Anterior cingulate cortex (tissue), 58 donors: Measurements from ENCODE around the gene ANO7.

Experiments used
- DNase-seq, 58 donors: peaks; one replicate each; lab custom pipeline; 2025; lab: John Stamatoyannopoulos, UW

The ANO7 gene

GRCh38 chr2:241225983-241226382, 37.5 kb downstream of the ANO7 start:
- no peak for DNase-seq

GRCh38 chr2:241226723-241227572, 38.5 kb downstream of the ANO7 start:
- DNase-seq, result peak in 11 of 58 donors; percentile 13 to 44 (median 27)

- no peak for DNase-seq
Observed at GRCh38 chr2:241227594-241227993, 39.1 kb downstream of the ANO7 start.

DNA sequence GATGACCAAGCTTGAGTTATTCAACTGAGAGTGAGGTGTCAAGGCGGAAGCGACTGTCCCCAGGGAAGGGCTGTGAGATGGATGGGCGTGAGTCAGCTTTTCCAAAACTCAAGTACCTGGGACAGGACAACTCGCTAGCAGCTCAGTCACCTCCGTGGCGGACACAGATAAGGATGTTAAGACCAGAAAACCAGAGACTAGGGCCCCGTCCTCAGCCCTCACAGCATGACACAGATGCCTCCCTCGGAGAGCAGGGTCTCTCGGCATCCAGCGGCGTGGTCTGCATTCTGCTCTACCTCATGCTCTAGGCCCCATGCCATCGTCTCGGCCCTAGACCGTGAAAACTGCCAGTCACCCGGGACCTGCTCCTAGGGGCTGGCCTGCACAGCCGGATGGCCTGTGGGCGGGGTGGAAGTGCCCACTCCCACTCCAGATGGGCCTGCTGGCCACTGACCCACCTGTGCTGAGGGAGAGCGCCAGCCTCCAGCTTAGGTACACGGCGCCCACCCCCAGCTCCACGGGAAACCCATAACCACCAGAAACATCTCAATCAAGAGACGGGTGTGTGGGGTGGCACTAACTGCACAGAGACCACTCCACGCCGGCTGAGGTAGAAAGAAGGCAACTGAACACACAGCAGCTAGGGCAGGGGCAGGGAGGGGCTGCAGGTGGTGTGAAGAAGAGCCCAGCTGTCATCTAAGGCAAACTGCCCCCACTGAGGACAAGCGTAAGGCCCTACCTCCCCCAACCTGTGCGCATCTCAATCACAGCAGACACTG, 39.8 kb downstream of the ANO7 start:
- no peak for DNase-seq

DNA sequence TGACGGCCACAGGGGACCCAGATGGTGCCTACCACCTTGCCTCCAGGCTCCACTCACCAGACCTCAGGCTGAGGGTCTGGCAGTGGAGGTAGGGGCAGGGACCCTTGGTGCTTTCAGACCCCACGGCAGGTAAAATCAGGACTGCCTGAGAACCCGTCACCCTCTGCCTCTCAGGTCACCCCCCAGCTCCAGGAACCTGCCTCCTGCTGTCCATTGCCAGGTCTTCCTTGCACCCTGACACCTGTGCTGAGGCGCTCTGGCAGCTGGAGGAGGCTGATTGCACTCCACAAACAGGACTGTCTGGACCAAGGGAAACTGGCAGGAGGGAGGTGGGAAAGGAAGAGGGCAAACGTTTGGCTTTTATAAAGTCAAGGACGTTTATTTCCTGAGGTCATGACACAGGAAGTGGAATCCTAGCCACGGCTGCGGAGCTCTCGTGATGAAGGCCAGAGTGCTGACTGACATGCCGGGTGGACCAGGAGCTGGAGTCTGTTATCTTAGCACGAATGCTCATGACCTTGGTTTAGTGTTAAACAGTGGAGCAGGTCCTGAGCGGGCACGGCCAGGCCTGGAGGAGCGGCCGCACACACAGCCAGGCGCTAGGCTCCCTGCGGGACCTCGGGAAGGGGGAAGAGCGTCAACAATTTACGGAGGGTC, 40.5 kb downstream of the ANO7 start:
- DNase-seq, result no peak

GRCh38 chr2:241229563-241230401, 41.3 kb downstream of the ANO7 start:
- no peak for DNase-seq

DNA sequence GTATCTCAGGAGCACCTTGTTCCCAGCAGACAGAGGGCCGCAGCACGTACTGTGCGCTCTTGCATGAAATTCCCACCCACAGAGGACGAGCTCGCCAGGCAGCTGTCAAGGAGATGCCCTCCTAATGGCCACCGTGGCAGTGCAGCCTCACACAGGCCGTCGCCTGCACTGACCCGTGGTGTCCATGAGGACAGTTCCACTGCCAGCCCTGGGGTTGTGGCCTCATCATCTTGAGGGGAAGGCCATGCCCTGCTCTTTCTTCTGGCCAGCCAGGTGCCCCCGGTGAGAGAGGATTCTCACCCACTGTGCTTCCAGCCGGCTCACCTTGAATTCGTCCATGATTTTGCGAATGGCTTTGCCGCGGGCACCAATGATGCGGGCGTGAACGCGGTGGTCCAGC, 42.0 kb downstream of the ANO7 start:
- DNase-seq, result no peak

DNA sequence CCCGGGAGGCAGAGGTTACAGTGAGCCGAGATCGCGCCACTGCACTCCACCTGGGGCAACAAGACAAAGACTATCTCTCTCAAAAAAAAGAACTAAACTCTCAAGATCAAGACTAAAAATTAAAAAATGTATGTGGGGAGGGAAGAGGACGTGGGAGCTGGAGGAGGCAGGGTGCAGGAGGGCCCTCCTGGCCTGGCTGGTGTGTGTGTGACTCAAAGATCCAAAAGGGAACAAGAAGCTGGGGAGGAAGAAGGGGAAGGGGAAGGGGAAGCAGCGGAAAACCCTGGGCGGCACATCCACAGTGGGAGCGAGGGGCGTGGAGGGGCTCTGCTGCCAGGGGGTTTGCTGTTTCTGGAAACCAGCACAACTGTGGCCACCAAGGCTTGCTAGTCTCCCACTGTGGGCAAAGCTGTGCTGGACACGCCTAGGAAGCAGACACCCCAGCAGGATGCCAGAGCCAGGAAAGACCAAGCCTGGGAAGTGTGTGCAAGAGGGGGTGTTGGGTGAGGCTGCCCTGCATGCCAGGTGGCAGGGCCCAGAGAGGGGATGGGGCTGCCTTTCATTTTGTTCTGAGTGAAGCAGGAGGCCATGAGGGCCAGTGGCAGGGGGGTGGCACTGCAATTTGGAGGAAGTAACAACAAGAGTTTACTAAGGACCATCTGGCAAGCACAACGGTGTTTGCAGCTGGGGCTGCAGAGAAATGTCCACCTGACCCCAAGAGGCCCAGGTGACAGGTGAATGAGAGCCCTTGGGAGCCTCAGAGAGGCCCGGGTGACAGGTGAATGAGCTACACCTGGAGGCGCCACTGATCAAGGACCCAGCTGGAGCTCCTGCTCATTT, 44.5 kb downstream of the ANO7 start:
- no peak for DNase-seq

GRCh38 chr2:241234066-241234790, 45.8 kb downstream of the ANO7 start:
- DNase-seq, result no peak

DNA sequence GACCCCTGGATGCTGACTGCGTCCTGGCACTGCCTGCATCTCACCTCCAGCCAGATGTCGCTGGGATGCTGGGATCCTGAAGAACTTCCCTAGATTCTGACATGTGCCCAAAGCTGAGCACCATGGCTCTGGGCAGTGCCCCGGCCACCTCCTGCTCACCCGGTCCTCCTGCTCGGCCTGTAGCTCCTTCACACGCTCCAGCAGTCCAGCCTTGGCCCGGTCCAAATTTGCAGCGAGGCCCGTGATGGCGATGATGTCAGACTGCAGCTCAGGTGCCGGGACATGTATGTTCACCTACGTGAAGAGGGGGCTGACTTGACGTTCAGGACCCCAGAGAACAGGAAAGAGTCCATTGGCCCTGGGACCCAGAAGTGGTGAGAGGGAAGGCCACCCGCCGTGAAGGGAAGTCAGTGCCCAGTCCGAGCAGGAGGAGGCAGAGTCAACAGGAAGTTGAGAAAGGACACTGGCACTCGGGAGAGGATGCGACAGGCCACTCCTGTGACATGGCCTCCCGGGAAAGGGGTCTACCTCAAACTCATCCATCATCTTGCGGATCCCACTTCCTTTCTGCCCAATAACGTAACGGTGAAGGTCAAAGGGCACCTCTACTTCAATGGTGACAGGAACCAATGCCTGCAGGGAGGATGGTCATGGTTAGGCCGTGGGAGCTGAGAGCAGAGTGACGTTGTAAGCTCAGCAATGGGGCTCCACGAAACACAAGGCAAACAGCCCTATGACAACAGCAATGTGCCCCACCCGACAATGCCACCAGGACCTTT, 46.7 kb downstream of the ANO7 start:
- DNase-seq, result no peak

DNA sequence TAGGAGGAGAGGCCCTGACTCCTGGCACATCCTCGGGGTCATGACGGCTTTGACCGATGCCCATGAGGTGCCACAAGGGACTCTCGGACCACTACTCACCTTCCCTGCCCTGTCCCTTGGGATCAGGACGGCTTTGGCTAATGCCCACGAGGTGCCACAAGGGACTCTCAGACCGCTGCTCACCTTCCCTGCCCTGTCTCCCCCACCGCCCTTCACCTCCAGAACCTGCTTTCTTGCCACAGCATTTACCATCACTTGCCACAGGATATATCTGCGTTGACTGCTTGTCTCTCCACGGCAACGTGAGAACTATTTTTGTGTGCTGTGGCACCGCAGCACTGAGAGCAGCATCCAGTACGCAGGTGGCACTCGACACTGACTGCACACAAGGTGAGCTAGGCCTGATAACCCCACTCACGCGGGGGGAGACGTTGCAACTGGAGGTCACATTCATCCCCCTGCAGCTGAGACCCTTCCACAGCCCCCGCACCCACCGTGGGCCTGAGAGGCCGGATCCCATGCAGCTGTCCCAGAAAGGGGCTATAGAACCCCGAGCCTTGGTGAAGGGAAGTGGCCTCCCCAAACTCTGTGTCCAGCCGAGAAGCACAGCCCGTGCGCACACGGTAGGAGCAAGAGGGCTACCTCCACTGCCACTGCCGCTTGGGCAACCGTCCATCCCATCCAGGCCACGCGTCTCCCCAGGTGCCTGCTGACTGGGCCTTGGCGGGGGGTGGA, 47.5 kb downstream of the ANO7 start:
- no peak for DNase-seq

DNA sequence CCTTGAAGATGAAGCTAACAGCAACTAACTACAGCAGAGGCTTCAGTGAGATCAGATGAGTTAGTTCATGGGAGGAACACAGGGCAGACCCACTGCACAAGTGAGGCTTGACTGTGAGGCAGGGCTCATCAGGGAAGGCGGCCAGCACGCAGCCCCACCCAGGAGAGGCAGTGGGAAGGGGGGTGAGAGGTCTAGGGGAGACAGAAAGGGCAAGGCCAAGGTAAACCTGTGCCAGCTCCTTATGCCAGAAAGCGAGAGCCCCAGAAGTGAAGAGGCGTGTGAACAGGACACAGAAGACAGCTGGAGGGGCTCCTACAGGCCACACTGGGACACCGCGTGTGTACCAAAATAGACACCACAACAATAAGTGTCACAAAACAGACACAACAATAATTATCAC, 48.6 kb downstream of the ANO7 start:
- DNase-seq, result no peak

DNA sequence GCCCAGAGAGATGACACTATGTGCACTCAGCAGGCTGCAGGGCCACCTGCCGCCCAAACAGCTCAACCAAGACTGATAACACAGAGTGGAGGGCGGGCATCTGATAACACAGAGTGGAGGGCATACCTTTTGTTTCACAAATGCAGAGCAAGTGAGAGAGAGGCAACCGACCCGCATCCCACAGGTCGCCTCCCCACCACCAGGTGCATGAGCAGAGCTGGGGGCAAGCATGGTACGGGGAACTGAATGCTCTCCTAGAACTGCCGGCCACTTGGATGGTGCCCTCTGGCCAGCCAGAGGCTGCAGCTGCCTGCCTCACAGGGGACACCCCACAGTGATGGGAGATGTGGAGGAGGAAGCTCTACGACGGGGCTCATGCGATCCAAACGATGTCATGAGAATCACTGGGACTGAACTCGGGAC, 49.5 kb downstream of the ANO7 start:
- DNase-seq, result no peak

DNA sequence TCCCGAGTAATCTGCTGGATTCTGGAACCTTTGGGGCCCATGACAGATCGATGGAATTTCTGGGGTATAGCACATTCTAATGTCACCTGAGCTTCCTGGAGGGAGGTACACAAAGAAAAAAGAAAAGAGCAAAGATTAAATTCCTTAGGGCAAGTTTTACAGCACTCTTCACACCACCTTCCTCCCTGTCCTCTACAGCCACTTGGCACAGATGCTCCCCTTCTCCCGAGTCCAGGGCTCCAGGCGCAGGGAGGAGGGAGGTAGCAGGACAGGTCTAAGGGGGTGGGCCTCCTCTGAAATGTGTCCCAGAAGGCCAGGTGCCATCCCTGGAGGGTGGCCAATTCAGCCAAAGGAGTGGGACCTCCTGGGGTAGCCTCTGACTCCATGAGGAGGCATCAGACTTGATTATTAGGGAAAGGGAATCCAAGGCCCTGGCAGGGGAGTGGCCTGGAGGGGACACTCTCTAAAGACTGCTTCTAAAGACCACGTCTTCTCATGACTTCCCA, 50.3 kb downstream of the ANO7 start:
- DNase-seq, result no peak

DNA sequence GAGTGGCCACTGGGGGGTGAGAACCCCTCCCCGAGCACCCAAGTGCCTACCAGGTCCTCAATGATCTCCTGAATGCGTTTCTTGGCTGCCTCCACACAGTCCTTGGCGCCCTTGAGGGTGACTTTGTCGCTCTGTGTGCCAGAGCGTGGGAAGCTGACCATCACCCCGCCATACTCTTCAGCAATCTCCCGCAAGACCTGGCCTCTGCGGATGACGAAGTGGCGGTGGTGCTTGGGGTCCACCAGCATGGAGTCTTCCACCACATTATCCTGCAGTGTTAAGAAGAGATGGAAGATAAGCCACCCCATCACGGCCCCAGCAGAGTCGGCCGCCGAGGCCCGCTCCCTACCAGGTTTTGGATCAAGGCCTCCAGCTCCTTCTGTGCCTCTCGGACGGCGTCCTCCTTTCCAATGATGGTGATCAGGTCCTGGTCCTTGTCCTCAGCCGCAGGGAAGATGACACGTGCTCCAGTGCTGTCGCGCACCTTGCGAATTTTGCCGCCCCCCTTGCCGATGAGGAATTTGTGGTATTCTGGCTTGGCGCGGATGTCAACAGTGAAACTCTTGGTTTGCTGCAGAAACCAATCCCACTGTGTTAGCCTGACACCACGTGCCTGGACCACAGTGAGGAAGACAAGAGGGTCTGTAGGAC, 51.2 kb downstream of the ANO7 start:
- DNase-seq, result no peak

GRCh38 chr2:241240320-241241004, 52.0 kb downstream of the ANO7 start:
- DNase-seq, result no peak
